Measurements from ENCODE around the gene ZNF138. TPM values are rescaled to one million over a fixed set of nuclear protein-coding genes. Genes with fewer than 3 reads are reported as not detected.

Gene ZNF138
- total RNA-seq, 5 donors from 2014 or later (not counting 1 experiment from before 2014, with no cell fraction given): 9.3 to 13.4 (median 11.1) TPM

DNA sequence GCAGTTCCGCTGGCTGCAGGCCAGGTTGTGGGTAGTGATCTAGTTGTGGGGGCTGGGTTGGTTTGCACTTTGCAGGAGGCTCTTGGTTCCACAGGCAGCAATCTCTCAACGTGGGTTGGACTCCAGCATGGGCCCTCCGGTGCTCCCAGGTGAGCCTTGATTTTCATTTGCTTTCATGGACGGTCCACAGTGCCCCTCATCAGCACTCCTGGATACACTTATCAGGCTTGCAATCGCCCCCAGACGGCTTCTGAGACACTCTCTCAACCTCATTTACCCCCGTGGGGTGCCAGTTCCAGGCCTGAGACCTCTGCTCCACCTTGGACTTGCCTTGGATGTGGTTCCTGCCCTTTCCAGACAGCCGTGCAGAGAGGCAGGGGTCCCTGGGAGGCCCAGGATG, 77.5 kb downstream of the ZNF138 start:
- peaks cover 0 to under 1% of the 10 kb centered on the region in 2 experiments for H3K4me1 ChIP-seq (ENCODE audit: control insufficient read depth in 1 of 2, extremely low read depth in 1 of 2, insufficient read depth in 2 of 2, low read length in 2 of 2)
- POLR2A ChIA-PET: no interaction called here
- H3K36me3 ChIP-seq (ENCODE audit: control insufficient read depth in 2 of 2, extremely low read depth in 1 of 2, insufficient read depth in 1 of 2, low read length in 1 of 2): no peaks in the 10 kb centered on the region
- H3K27ac Mint-ChIP-seq: no peak overlapping the region
- no peak for ATAC-seq (replicated peaks in 1 of 4)
- no peaks in the 10 kb centered on the region for H3K36me3 Mint-ChIP-seq
- H3K9me3 ChIP-seq: no peaks in the 10 kb centered on the region
- no peak overlapping the region for H3K4me3 ChIP-seq (ENCODE audit: control insufficient read depth in 1 of 2, extremely low read depth in 1 of 2, low read length in 1 of 2)
- CTCF ChIA-PET: no interaction called here
- H3K27me3 ChIP-seq (replicated peaks in 1 of 2; ENCODE audit: control insufficient read depth in 2 of 2, extremely low read depth in 1 of 2, insufficient read depth in 2 of 2, low read length in 1 of 2): peaks cover 0 to 49% of the 10 kb centered on the region in 2 experiments
- H3K27me3 Mint-ChIP-seq: peaks cover 8 to 10% of the 10 kb centered on the region in 2 donors
- WGBS (ENCODE audit: insufficient coverage): 65% methylated on average over 7 of the region's 8 CpGs
- no peak overlapping the region for H3K4me3 Mint-ChIP-seq
- peaks cover 0 to 5% (median 4%) of the 10 kb centered on the region in 3 donors for H3K9me3 Mint-ChIP-seq
- DNase-seq: no peak
- H3K4me1 Mint-ChIP-seq: no peaks in the 10 kb centered on the region
- H3K27ac ChIP-seq (ENCODE audit: low read length): no peak overlapping the region

DNA sequence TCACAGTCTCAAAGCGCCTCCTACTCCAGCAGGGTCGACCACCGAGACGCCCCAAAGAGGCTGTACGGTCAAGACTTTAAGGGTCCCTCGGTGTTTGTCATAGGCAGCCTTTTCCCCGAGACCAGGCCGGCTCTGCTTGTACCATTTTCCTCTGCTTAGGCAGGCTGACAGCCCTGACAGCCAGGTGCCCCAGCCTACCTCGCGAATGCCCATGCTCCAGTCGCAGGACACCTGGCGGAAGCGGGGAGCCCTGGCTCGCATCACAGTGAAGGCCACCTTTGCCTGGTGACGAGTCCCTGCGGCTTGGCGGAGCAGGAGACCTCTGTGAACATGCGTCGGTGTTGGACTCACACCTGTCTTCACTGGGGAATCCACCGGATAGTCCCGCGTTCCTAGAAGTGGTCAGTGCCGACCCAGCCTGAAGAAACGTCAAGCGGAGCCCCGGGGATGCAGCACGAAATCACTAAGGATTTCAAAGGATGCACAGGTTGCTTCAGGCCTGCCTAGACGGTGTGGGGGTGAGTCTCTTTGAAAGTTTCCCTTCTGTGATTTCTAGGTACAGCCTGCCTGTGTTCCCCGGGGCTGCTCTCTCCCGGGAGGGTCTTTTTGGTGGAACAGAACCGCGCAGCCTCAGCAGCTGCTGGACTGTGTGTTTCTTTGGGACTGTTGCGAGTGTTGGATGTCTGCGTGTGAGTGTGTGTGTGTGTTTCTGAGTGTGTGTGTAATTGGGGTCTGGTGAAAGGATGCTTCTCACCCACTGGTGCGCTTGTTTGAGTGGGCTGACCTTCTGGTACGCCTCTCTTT, 78.3 kb downstream of the ZNF138 start:
- Mint-ChIP-seq H3K4me3 (no peak overlapping the region), H3K4me1 (peaks cover 5 to 7% (median 5%) of the 10 kb centered on the region in 3 donors), H3K27ac (no peak overlapping the region), H3K36me3 (no peaks in the 10 kb centered on the region), H3K9me3 (peaks cover 0 to 5% (median 3%) of the 10 kb centered on the region in 3 donors), H3K27me3 (peaks cover 13 to 15% of the 10 kb centered on the region in 2 donors)
- CTCF ChIA-PET: no interaction called here
- Histone ChIP-seq H3K4me3 (ENCODE audit: control insufficient read depth in 1 of 2, extremely low read depth in 1 of 2, low read length in 1 of 2) (no peak overlapping the region), H3K27ac (ENCODE audit: low read length) (no peak overlapping the region), H3K27me3 (replicated peaks in 1 of 2; ENCODE audit: control insufficient read depth in 2 of 2, extremely low read depth in 1 of 2, insufficient read depth in 2 of 2, low read length in 1 of 2) (peaks cover 0 to 57% of the 10 kb centered on the region in 2 experiments), H3K4me1 (ENCODE audit: control insufficient read depth in 1 of 2, extremely low read depth in 1 of 2, insufficient read depth in 2 of 2, low read length in 2 of 2) (peaks cover 0 to 8% of the 10 kb centered on the region in 2 experiments), H3K36me3 (ENCODE audit: control insufficient read depth in 2 of 2, extremely low read depth in 1 of 2, insufficient read depth in 1 of 2, low read length in 1 of 2) (no peaks in the 10 kb centered on the region), H3K9me3 (no peaks in the 10 kb centered on the region)
- 92% methylated on average over 33 of the region's 36 CpGs for WGBS (ENCODE audit: insufficient coverage)
- POLR2A ChIA-PET: no interaction called here
- DNase-seq (peak in 1 of 35 experiments; percentile 1), ATAC-seq (replicated peaks in 1 of 4) (no peak)

DNA sequence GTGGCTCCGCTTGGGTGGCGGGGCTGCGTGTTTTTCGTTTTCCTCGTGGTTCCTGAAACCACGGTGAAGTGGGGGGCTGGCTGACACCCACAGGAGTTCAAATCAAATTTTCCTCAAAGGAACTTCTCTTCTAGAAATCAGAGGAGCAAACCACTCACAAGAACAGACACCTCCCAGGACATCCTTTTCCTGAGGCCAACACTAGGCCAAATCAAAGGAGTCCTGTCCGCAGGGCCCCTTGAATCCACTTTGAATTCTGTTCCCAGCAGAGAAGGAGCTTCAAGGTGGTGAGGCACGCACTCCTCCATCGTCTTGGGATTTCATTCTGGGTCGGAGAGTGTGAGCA, 78.9 kb downstream of the ZNF138 start:
- no peak overlapping the region for H3K27ac ChIP-seq (ENCODE audit: low read length)
- H3K4me3 ChIP-seq (ENCODE audit: control insufficient read depth in 1 of 2, extremely low read depth in 1 of 2, low read length in 1 of 2): no peak overlapping the region
- Mint-ChIP-seq H3K4me3 (no peak overlapping the region), H3K9me3 (peaks cover 0 to 5% (median 0%) of the 10 kb centered on the region in 3 donors), H3K27me3 (peaks cover 13 to 18% of the 10 kb centered on the region in 2 donors), H3K36me3 (no peaks in the 10 kb centered on the region), H3K4me1 (peaks cover 8 to 11% (median 8%) of the 10 kb centered on the region in 3 donors), H3K27ac (no peak overlapping the region)
- H3K4me1 ChIP-seq (ENCODE audit: control insufficient read depth in 1 of 2, extremely low read depth in 1 of 2, insufficient read depth in 2 of 2, low read length in 2 of 2): peaks cover 0 to 12% of the 10 kb centered on the region in 2 experiments
- CTCF ChIA-PET: no interaction called here
- no peaks in the 10 kb centered on the region for H3K9me3 ChIP-seq
- POLR2A ChIA-PET: no interaction called here
- WGBS (ENCODE audit: insufficient coverage): 82% methylated on average over 3 of the region's 10 CpGs
- H3K36me3 ChIP-seq (ENCODE audit: control insufficient read depth in 2 of 2, extremely low read depth in 1 of 2, insufficient read depth in 1 of 2, low read length in 1 of 2): no peaks in the 10 kb centered on the region
- DNase-seq: no peak
- no peak for ATAC-seq (replicated peaks in 1 of 4)
- peaks cover 0 to 62% of the 10 kb centered on the region in 2 experiments for H3K27me3 ChIP-seq (replicated peaks in 1 of 2; ENCODE audit: control insufficient read depth in 2 of 2, extremely low read depth in 1 of 2, insufficient read depth in 2 of 2, low read length in 1 of 2)

DNA sequence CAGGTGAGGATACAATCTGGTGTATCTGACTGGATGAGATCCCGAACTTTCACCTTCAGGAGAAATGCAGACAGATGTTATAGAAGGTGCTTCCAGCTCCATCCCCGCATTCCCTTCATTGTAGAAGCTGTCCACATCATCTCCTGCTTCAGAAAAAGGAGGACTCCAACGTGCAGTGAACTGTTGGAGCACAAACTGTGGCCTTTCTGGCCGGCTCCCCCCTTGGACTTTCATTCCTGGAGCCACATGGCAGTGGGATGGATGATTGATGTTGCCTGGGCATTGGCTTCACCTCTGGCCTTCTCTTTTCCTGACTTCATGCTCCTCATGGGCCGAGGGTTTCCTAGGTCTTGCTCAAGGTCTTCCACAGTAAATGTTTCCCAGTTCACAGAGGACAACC, 79.3 kb downstream of the ZNF138 start:
- POLR2A ChIA-PET: no interaction called here
- CTCF ChIA-PET: no interaction called here

GRCh38 chr7:64874114-64874513, 79.9 kb downstream of the ZNF138 start:
- H3K27ac Mint-ChIP-seq: no peak overlapping the region
- DNase-seq: no peak
- Histone ChIP-seq H3K36me3 (ENCODE audit: control insufficient read depth in 2 of 2, extremely low read depth in 1 of 2, insufficient read depth in 1 of 2, low read length in 1 of 2) (no peaks in the 10 kb centered on the region), H3K4me1 (ENCODE audit: control insufficient read depth in 1 of 2, extremely low read depth in 1 of 2, insufficient read depth in 2 of 2, low read length in 2 of 2) (peaks cover 0 to 12% of the 10 kb centered on the region in 2 experiments), H3K27me3 (replicated peaks in 1 of 2; ENCODE audit: control insufficient read depth in 2 of 2, extremely low read depth in 1 of 2, insufficient read depth in 2 of 2, low read length in 1 of 2) (peaks cover 0 to 64% of the 10 kb centered on the region in 2 experiments), H3K27ac (ENCODE audit: low read length) (no peak overlapping the region), H3K4me3 (ENCODE audit: control insufficient read depth in 1 of 2, extremely low read depth in 1 of 2, low read length in 1 of 2) (no peak overlapping the region), H3K9me3 (no peaks in the 10 kb centered on the region)
- no peak overlapping the region for H3K4me3 Mint-ChIP-seq
- 72% methylated on average over 6 of the region's 10 CpGs for WGBS (ENCODE audit: insufficient coverage)
- H3K9me3 Mint-ChIP-seq: peaks cover 0 to 5% (median 0%) of the 10 kb centered on the region in 3 donors
- ChIA-PET CTCF (no interaction called here), POLR2A (no interaction called here)
- peaks cover 13 to 25% of the 10 kb centered on the region in 2 donors for H3K27me3 Mint-ChIP-seq
- ATAC-seq (replicated peaks in 1 of 4): no peak
- peaks cover 8 to 11% (median 8%) of the 10 kb centered on the region in 3 donors for H3K4me1 Mint-ChIP-seq
- H3K36me3 Mint-ChIP-seq: no peaks in the 10 kb centered on the region

More for the DNA sequence above, 79.3 kb downstream of the ZNF138 start:
- Histone ChIP-seq H3K36me3 (ENCODE audit: control insufficient read depth in 2 of 2, extremely low read depth in 1 of 2, insufficient read depth in 1 of 2, low read length in 1 of 2) (no peaks in the 10 kb centered on the region), H3K4me3 (ENCODE audit: control insufficient read depth in 1 of 2, extremely low read depth in 1 of 2, low read length in 1 of 2) (no peak overlapping the region), H3K4me1 (ENCODE audit: control insufficient read depth in 1 of 2, extremely low read depth in 1 of 2, insufficient read depth in 2 of 2, low read length in 2 of 2) (peaks cover 0 to 12% of the 10 kb centered on the region in 2 experiments), H3K9me3 (no peaks in the 10 kb centered on the region), H3K27ac (ENCODE audit: low read length) (no peak overlapping the region), H3K27me3 (replicated peaks in 1 of 2; ENCODE audit: control insufficient read depth in 2 of 2, extremely low read depth in 1 of 2, insufficient read depth in 2 of 2, low read length in 1 of 2) (peaks cover 0 to 64% of the 10 kb centered on the region in 2 experiments)
- Mint-ChIP-seq H3K36me3 (no peaks in the 10 kb centered on the region), H3K4me3 (no peak overlapping the region), H3K9me3 (peaks cover 0 to 5% (median 0%) of the 10 kb centered on the region in 3 donors), H3K4me1 (peaks cover 8 to 11% (median 8%) of the 10 kb centered on the region in 3 donors), H3K27ac (no peak overlapping the region), H3K27me3 (peaks cover 13 to 20% of the 10 kb centered on the region in 2 donors)
- 90% methylated on average over 2 of the region's 5 CpGs for WGBS (ENCODE audit: insufficient coverage)
- DNase-seq (peak in 1 of 35 experiments; percentile 1), ATAC-seq (replicated peaks in 1 of 4) (no peak)

DNA sequence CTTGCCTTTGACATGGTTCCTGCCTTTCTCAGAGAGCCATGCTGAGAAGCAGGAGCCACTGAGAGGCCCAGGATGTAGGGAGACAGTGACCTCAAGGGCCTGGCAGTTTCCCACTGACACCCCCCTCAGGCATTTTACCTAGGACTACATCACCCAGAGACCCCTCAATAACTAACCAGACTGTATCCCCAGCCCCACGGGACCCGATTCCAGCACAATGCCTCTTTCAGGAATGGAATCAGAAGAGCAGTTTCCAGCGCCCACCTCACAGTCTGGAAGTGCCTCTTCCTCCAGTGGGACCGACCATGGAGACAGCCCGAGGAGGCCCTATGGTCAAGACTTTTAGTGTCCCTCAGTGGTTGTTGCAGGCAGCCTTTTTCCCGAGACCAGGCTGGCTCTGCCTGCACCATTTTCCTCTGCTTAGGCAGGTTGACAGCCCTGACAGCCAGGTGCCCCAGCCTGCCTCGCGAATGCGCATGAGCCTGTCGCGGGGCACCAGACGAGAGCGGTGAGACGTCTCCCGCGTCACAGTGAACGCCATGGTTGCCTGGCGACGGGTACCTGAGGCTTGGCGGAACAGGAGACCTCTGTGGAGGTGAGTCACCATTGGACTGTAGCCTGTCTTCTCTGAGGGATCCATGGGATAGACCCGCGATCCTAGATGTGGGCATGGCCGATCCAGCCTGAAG, 80.5 kb downstream of the ZNF138 start:
- 88% methylated on average over 23 of the region's 23 CpGs for WGBS (ENCODE audit: insufficient coverage)
- ChIA-PET POLR2A (no interaction called here), CTCF (no interaction called here)
- Mint-ChIP-seq H3K4me3 (no peak overlapping the region), H3K9me3 (peaks cover 0 to 5% (median 0%) of the 10 kb centered on the region in 3 donors), H3K4me1 (peaks cover 8 to 11% (median 8%) of the 10 kb centered on the region in 3 donors), H3K27ac (no peak overlapping the region), H3K36me3 (no peaks in the 10 kb centered on the region), H3K27me3 (peaks cover 13 to 26% of the 10 kb centered on the region in 2 donors)
- peaks cover 0 to 59% of the 10 kb centered on the region in 2 experiments for H3K27me3 ChIP-seq (replicated peaks in 1 of 2; ENCODE audit: control insufficient read depth in 2 of 2, extremely low read depth in 1 of 2, insufficient read depth in 2 of 2, low read length in 1 of 2)
- no peaks in the 10 kb centered on the region for H3K9me3 ChIP-seq
- DNase-seq: peak in 1 of 35 experiments; percentile 2
- H3K36me3 ChIP-seq (ENCODE audit: control insufficient read depth in 2 of 2, extremely low read depth in 1 of 2, insufficient read depth in 1 of 2, low read length in 1 of 2): no peaks in the 10 kb centered on the region
- ATAC-seq (replicated peaks in 1 of 4): no peak
- H3K27ac ChIP-seq (ENCODE audit: low read length): no peak overlapping the region
- peaks cover 0 to 12% of the 10 kb centered on the region in 2 experiments for H3K4me1 ChIP-seq (ENCODE audit: control insufficient read depth in 1 of 2, extremely low read depth in 1 of 2, insufficient read depth in 2 of 2, low read length in 2 of 2)
- H3K4me3 ChIP-seq (ENCODE audit: control insufficient read depth in 1 of 2, extremely low read depth in 1 of 2, low read length in 1 of 2): no peak overlapping the region
